HG02973 (cell line): Measurements from ENCODE around the gene DMAC2.
"Not testable (repeated sequence)": the region's sequence is repeated elsewhere in the genome, so short reads cannot be mapped to it uniquely, and the experiment has no call there.

Source experiments
- ATAC-seq: cut with Tn5 transposase; IDR thresholded peaks from one replicate; pipeline ENCODE4 v1.9.1; 2021; ENCODE audit warnings: moderate library complexity; ENCODE audit not compliant: unreplicated experiment

DMAC2 gene

GRCh38 chr19:41402010-41402409, 37.7 kb downstream of the DMAC2 start:
- no peak for ATAC-seq

GRCh38 chr19:41401483-41401882, 38.2 kb downstream of the DMAC2 start:
- no peak for ATAC-seq

GRCh38 chr19:41399525-41399924, 40.2 kb downstream of the DMAC2 start:
- no peak for ATAC-seq

GRCh38 chr19:41399091-41399490, 40.6 kb downstream of the DMAC2 start:
- no peak for ATAC-seq

- no peak for ATAC-seq
These were observed 41.1 kb downstream of the DMAC2 start for GRCh38 chr19:41398598-41398997.

- no peak for ATAC-seq
These were observed 41.7 kb downstream of the DMAC2 start for GRCh38 chr19:41398050-41398418.

GRCh38 chr19:41397086-41398049, 42.3 kb downstream of the DMAC2 start, which contains the start of the genes BCKDHA and EXOSC5:
Gene BCKDHA (plus strand): TSS chr19:41397818. CDS start chr19:41397828, 10 bp downstream.
Gene EXOSC5 (minus strand): TSS chr19:41397359. CDS start chr19:41397328, 31 bp downstream.
- ATAC-seq = peak; percentile 81

GRCh38 chr19:41395355-41395754, 44.4 kb downstream of the DMAC2 start:
- ATAC-seq = no peak

- no peak for ATAC-seq
These were observed 46.9 kb downstream of the DMAC2 start for GRCh38 chr19:41392775-41393174.

GRCh38 chr19:41391618-41392017, 48.1 kb downstream of the DMAC2 start:
- ATAC-seq = no peak

GRCh38 chr19:41386442-41386841, 53.3 kb downstream of the DMAC2 start:
- ATAC-seq = no peak

- no peak for ATAC-seq
These were observed 55.4 kb downstream of the DMAC2 start for GRCh38 chr19:41384351-41384750.

GRCh38 chr19:41381536-41381935, 58.2 kb downstream of the DMAC2 start:
- ATAC-seq = not testable (repeated sequence)
